SK-N-SH treated with all-trans-retinoic acid at 6 μM for 48 hours (cell line): Measurements from ENCODE around the gene HS6ST3.

ENCODE experiments used
- ATAC-seq: fragments of 200-7000 bp; cut with Tn5 transposase; 3 replicates; pipeline ENCODE4 v1.9.1; 2020; ENCODE audit warnings: mild to moderate bottlenecking, moderate library complexity
- ARNTL ChIP-seq: fragments of 450-650 bp; formaldehyde crosslinking; IDR thresholded peaks from 2 replicates; pipeline ENCODE4 v1.5.0; 2020; ENCODE audit warnings: low read depth, mild to moderate bottlenecking, moderate library complexity, borderline replicate concordance
- BACH2 ChIP-seq: fragments of 250-450 bp; sonication (Bioruptor Pico); IDR thresholded peaks from 2 replicates; pipeline ENCODE4 v1.9.0; 2021; ENCODE audit warnings: mild to moderate bottlenecking, borderline replicate concordance
- CSDC2 ChIP-seq: fragments of 250-450 bp; sonication (Bioruptor Pico); IDR thresholded peaks from 2 replicates; pipeline ENCODE4 v1.5.0; 2020; ENCODE audit warnings: mild to moderate bottlenecking, moderate library complexity
- ESRRG ChIP-seq: fragments of 250-450 bp; sonication (Bioruptor Pico); IDR thresholded peaks from 2 replicates; pipeline ENCODE4 v1.6.1; 2021; ENCODE audit warnings: mild to moderate bottlenecking
- GLIS3 ChIP-seq: fragments of 250-450 bp; sonication (Bioruptor Pico); IDR thresholded peaks from 2 replicates; pipeline ENCODE4 v1.5.0; 2020; ENCODE audit warnings: mild to moderate bottlenecking, moderate library complexity
- ISL1 ChIP-seq: fragments of 250-450 bp; sonication (Bioruptor Pico); IDR thresholded peaks from 2 replicates; pipeline ENCODE4 v2.1.2; 2022; ENCODE audit warnings: mild to moderate bottlenecking, moderate library complexity
- OSR1 ChIP-seq: fragments of 250-450 bp; sonication (Bioruptor Pico); IDR thresholded peaks from 2 replicates; pipeline ENCODE4 v1.8.0; 2022; ENCODE audit warnings: moderate library complexity, mild to moderate bottlenecking, inconsistent platforms
- PPARA ChIP-seq: fragments of 250-450 bp; sonication (Bioruptor Pico); IDR thresholded peaks from 2 replicates; pipeline ENCODE4 v1.5.0; 2020; ENCODE audit warnings: mild to moderate bottlenecking, borderline replicate concordance
- RARB ChIP-seq: fragments of 250-450 bp; sonication (Bioruptor Pico); IDR thresholded peaks from 2 replicates; pipeline ENCODE4 v1.8.0; 2021; ENCODE audit warnings: mild to moderate bottlenecking, moderate library complexity
- SNAI2 ChIP-seq: fragments of 250-450 bp; sonication (Bioruptor Pico); IDR thresholded peaks from 2 replicates; pipeline ENCODE4 v1.5.0; 2020; ENCODE audit warnings: mild to moderate bottlenecking, moderate library complexity
- TCF4 ChIP-seq: fragments of 250-450 bp; sonication (Bioruptor Pico); IDR thresholded peaks from 2 replicates; pipeline ENCODE4 v1.8.0; 2021; ENCODE audit warnings: mild to moderate bottlenecking, moderate library complexity, borderline replicate concordance
- TOX ChIP-seq: fragments of 250-450 bp; sonication (Bioruptor Pico); IDR thresholded peaks from 2 replicates; pipeline ENCODE4 v1.8.0; 2021; ENCODE audit warnings: mild to moderate bottlenecking, moderate library complexity, borderline replicate concordance
- ZC3H10 ChIP-seq: fragments of 250-450 bp; sonication (Bioruptor Pico); IDR thresholded peaks from 2 replicates; pipeline ENCODE4 v1.5.1; 2021; ENCODE audit warnings: mild to moderate bottlenecking, moderate library complexity
- ZFP3 ChIP-seq: fragments of 250-450 bp; sonication (Bioruptor Pico); IDR thresholded peaks from 2 replicates; pipeline ENCODE4 v1.5.0; 2020; ENCODE audit warnings: mild to moderate bottlenecking, moderate library complexity
- ZFP30 ChIP-seq: fragments of 450-650 bp; formaldehyde crosslinking; IDR thresholded peaks from 2 replicates; pipeline ENCODE4 v1.5.0; 2022; ENCODE audit warnings: mild to moderate bottlenecking, moderate library complexity
- ZNF565 ChIP-seq: fragments of 450-650 bp; formaldehyde crosslinking; conservative IDR thresholded peaks from 2 replicates; pipeline ENCODE4 v1.5.0; 2020; ENCODE audit warnings: low read depth, mild to moderate bottlenecking, moderate library complexity
- ZNF70 ChIP-seq: fragments of 450-650 bp; formaldehyde crosslinking; IDR thresholded peaks from 2 replicates; pipeline ENCODE4 v1.5.0; 2020; ENCODE audit warnings: mild to moderate bottlenecking, moderate library complexity
- ZNF8 ChIP-seq: fragments of 450-650 bp; formaldehyde crosslinking; IDR thresholded peaks from 2 replicates; pipeline ENCODE4 v1.5.0; 2020; ENCODE audit warnings: mild to moderate bottlenecking, moderate library complexity
- TF ChIP-seq, protein P1 (sequence below): fragments of 250-450 bp; sonication (Bioruptor Pico); IDR thresholded peaks from 2 replicates; pipeline ENCODE4 v1.5.1; 2021; ENCODE audit warnings: mild to moderate bottlenecking, moderate library complexity
- TF ChIP-seq, protein P2 (sequence below): fragments of 250-450 bp; sonication (Bioruptor Pico); IDR thresholded peaks from 2 replicates; pipeline ENCODE4 v1.5.0; 2020; ENCODE audit warnings: mild to moderate bottlenecking, moderate library complexity
- TF ChIP-seq, protein P3 (sequence below): fragments of 250-450 bp; sonication (Bioruptor Pico); IDR thresholded peaks from 2 replicates; pipeline ENCODE4 v1.8.0; 2021; ENCODE audit warnings: low read depth, mild to moderate bottlenecking, moderate library complexity, borderline replicate concordance

The HS6ST3 gene

DNA sequence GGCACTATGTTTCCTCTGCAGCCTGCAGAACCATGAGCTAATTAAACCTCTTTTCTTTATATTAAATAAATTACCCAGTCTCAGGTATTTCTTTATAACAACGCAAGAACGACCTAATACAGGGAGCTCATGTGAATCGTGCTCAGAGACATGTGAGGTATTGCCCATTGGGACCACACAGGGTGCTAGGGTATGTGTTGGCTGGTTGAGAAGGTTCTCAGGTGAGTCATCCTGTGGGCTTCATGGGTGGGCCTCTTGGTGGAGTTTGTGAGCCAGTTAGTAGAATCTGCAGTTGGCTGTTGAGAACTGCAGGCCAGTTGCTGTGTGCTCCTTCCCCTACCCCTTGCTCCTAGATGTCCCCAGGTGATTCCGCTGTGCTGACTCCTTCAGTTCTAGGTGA lies 163.0 kb downstream of the HS6ST3 start (continued):
- TF ChIP-seq, protein P1, sequence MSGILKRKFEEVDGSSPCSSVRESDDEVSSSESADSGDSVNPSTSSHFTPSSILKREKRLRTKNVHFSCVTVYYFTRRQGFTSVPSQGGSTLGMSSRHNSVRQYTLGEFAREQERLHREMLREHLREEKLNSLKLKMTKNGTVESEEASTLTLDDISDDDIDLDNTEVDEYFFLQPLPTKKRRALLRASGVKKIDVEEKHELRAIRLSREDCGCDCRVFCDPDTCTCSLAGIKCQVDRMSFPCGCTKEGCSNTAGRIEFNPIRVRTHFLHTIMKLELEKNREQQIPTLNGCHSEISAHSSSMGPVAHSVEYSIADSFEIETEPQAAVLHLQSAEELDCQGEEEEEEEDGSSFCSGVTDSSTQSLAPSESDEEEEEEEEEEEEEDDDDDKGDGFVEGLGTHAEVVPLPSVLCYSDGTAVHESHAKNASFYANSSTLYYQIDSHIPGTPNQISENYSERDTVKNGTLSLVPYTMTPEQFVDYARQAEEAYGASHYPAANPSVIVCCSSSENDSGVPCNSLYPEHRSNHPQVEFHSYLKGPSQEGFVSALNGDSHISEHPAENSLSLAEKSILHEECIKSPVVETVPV, result no peak
- TF ChIP-seq TOX (CRISPR knock-in tag) (no peak), ZFP30 (CRISPR knock-in tag) (no peak)
- TF ChIP-seq, all 23 proteins: peak for 0

DNA sequence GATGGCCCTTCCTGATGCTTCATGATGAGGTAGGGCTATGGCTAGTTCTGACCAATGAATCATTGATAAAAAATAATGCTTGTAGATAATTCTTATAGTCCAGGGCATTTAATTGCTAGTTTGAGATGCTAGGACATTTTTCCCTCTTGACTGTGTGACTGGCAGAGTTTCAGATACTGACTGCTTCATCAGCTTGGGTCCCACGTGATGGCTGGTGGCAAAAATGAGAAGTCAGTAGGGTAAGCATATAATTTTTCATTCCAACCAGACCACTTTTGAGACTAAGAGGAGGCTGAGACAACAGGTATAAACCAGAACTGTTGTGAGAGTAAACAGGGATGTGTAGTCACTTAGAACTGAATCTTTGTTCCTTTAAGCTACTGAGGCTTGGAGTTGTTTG lies 183.3 kb downstream of the HS6ST3 start:
- TF ChIP-seq GLIS3 (CRISPR knock-in tag), result no peak
- no peak for TF ChIP-seq TCF4 (CRISPR knock-in tag)
- TF ChIP-seq ZC3H10 (CRISPR knock-in tag), result no peak
- TF ChIP-seq PPARA, result no peak
- no peak for TF ChIP-seq ISL1 (CRISPR knock-in tag)
- no peak for TF ChIP-seq ZFP3 (CRISPR knock-in tag)
- TF ChIP-seq ZNF8 (CRISPR knock-in tag), result no peak
- no peak for TF ChIP-seq ZNF565
- TF ChIP-seq, protein P2, sequence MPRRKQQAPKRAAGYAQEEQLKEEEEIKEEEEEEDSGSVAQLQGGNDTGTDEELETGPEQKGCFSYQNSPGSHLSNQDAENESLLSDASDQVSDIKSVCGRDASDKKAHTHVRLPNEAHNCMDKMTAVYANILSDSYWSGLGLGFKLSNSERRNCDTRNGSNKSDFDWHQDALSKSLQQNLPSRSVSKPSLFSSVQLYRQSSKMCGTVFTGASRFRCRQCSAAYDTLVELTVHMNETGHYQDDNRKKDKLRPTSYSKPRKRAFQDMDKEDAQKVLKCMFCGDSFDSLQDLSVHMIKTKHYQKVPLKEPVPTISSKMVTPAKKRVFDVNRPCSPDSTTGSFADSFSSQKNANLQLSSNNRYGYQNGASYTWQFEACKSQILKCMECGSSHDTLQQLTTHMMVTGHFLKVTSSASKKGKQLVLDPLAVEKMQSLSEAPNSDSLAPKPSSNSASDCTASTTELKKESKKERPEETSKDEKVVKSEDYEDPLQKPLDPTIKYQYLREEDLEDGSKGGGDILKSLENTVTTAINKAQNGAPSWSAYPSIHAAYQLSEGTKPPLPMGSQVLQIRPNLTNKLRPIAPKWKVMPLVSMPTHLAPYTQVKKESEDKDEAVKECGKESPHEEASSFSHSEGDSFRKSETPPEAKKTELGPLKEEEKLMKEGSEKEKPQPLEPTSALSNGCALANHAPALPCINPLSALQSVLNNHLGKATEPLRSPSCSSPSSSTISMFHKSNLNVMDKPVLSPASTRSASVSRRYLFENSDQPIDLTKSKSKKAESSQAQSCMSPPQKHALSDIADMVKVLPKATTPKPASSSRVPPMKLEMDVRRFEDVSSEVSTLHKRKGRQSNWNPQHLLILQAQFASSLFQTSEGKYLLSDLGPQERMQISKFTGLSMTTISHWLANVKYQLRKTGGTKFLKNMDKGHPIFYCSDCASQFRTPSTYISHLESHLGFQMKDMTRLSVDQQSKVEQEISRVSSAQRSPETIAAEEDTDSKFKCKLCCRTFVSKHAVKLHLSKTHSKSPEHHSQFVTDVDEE (CRISPR knock-in tag), result no peak
- ATAC-seq, result no peak

DNA sequence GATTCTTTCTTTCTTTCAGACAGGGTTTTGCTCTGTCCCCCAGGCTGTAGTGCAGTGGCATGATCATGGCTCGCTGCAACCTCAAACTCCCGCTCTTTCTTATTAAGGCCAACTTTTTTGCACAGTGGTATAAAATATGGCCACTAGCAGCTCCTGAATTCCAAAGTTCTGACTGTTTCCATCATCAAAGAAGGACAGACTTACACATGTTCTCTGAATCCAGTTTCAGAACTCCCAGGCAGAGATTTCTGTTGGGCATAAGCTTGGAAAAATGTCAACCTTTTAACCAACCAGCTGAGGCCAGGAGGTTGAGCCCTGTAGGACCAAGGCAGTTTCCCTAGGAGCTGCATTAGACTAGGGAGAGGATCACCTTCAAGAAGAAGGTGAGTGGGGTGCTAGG lies 184.1 kb downstream of the HS6ST3 start:
- no peak for ATAC-seq
- TF ChIP-seq ZFP3 (CRISPR knock-in tag) (no peak), BACH2 (CRISPR knock-in tag) (no peak), ZFP30 (CRISPR knock-in tag) (no peak), PPARA (no peak), SNAI2 (CRISPR knock-in tag) (no peak), ZNF565 (no peak), RARB (CRISPR knock-in tag) (no peak), OSR1 (CRISPR knock-in tag) (no peak), ISL1 (CRISPR knock-in tag) (no peak), ZNF8 (CRISPR knock-in tag) (no peak), ARNTL (CRISPR knock-in tag) (no peak)
- TF ChIP-seq, protein P2 (CRISPR knock-in tag), result no peak
- TF ChIP-seq, protein P3, sequence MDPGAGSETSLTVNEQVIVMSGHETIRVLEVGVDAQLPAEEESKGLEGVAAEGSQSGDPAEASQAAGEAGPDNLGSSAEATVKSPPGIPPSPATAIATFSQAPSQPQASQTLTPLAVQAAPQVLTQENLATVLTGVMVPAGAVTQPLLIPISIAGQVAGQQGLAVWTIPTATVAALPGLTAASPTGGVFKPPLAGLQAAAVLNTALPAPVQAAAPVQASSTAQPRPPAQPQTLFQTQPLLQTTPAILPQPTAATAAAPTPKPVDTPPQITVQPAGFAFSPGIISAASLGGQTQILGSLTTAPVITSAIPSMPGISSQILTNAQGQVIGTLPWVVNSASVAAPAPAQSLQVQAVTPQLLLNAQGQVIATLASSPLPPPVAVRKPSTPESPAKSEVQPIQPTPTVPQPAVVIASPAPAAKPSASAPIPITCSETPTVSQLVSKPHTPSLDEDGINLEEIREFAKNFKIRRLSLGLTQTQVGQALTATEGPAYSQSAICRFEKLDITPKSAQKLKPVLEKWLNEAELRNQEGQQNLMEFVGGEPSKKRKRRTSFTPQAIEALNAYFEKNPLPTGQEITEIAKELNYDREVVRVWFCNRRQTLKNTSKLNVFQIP (CRISPR knock-in tag), result no peak
- TF ChIP-seq, all 23 proteins: peak for 0

DNA sequence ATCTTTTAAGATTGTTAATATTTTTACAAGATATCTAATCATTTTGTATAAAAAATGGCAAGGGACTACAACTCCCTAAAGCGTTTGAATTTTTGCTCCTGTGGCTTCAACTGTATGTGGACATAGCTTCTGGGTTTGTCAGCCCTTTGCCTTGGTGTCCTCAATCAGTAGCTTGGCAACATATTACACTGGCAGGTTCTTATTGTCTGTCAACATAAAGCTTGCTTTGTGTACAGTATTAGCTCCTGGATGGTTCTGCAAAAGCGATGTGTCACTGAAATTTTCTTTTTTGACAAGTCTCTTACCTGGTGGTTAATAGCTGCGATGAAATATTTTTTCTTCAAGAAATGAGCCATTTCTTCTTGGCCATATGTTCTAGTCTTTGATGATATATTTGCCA lies 190.0 kb downstream of the HS6ST3 start:
- no peak for TF ChIP-seq SNAI2 (CRISPR knock-in tag)
- no peak for TF ChIP-seq BACH2 (CRISPR knock-in tag)
- no peak for TF ChIP-seq ESRRG
- no peak for TF ChIP-seq ZNF70 (CRISPR knock-in tag)
- no peak for TF ChIP-seq ISL1 (CRISPR knock-in tag)
- TF ChIP-seq, protein P1, result no peak
- TF ChIP-seq ZFP3 (CRISPR knock-in tag), result no peak
- no peak for TF ChIP-seq CSDC2 (CRISPR knock-in tag)
- TF ChIP-seq, protein P3 (CRISPR knock-in tag), result no peak
- TF ChIP-seq, protein P2 (CRISPR knock-in tag), result no peak
- no peak for TF ChIP-seq OSR1 (CRISPR knock-in tag)
- no peak for TF ChIP-seq GLIS3 (CRISPR knock-in tag)
- no peak for TF ChIP-seq ZC3H10 (CRISPR knock-in tag)
- TF ChIP-seq RARB (CRISPR knock-in tag), result no peak
- ATAC-seq, result no peak
